Stimulated activated CD8-positive, alpha-beta memory T cell treated with anti-CD3 and anti-CD28 coated beads, Interleukin-15, amount 100 ng/mL, for 4 hours (primary cell): ENCODE measurements around the gene SUMO1.

Experiments used
- DNase-seq, 2 donors: peaks; one replicate each; pipeline ENCODE4 v3.0.0-alpha.2; 2020; ENCODE audit warnings: low read depth in 2 of 2

The SUMO1 gene

GRCh38 chr2:202201220-202202160 lies 36.9 kb downstream of the SUMO1 start:
- DNase-seq, result no peak

- DNase-seq, result no peak
Measured at GRCh38 chr2:202196727-202197126, 41.7 kb downstream of the SUMO1 start.

GRCh38 chr2:202194418-202194817 lies 44.0 kb downstream of the SUMO1 start:
- no peak for DNase-seq

- no peak for DNase-seq
Measured at GRCh38 chr2:202193881-202194353, 44.5 kb downstream of the SUMO1 start.

- DNase-seq, result no peak
Measured at GRCh38 chr2:202193305-202193704, 45.1 kb downstream of the SUMO1 start.

- no peak for DNase-seq
Measured at GRCh38 chr2:202187570-202187969, 50.8 kb downstream of the SUMO1 start.

GRCh38 chr2:202186641-202187202 lies 51.7 kb downstream of the SUMO1 start:
- DNase-seq, result no peak

GRCh38 chr2:202185156-202185555 lies 53.2 kb downstream of the SUMO1 start:
- DNase-seq, result no peak

- DNase-seq, result no peak
Measured at GRCh38 chr2:202184557-202184956, 53.8 kb downstream of the SUMO1 start.

- peak in 1 of 2 donors; percentile 6 for DNase-seq
Measured at GRCh38 chr2:202178346-202178958, 59.9 kb downstream of the SUMO1 start.

GRCh38 chr2:202172439-202173211 lies 65.8 kb downstream of the SUMO1 start:
- DNase-seq, result no peak

- no peak for DNase-seq
Measured at GRCh38 chr2:202171241-202171825, 67.1 kb downstream of the SUMO1 start.

- DNase-seq, result no peak
Measured at GRCh38 chr2:202169832-202170424, 68.5 kb downstream of the SUMO1 start.

- no peak for DNase-seq
Measured at GRCh38 chr2:202169131-202169530, 69.3 kb downstream of the SUMO1 start.

- no peak for DNase-seq
Measured at GRCh38 chr2:202165945-202166344, 72.5 kb downstream of the SUMO1 start.

GRCh38 chr2:202165208-202165607 lies 73.2 kb downstream of the SUMO1 start:
- no peak for DNase-seq

GRCh38 chr2:202164411-202164810 lies 74.0 kb downstream of the SUMO1 start:
- no peak for DNase-seq

- no peak for DNase-seq
Measured at GRCh38 chr2:202161151-202161835, 77.1 kb downstream of the SUMO1 start.

GRCh38 chr2:202158796-202159195 lies 79.6 kb downstream of the SUMO1 start:
- DNase-seq, result no peak

- DNase-seq, result no peak
Measured at GRCh38 chr2:202157211-202157990, 81.0 kb downstream of the SUMO1 start.
